ENCODE measurements around the gene EEIG2. TPM values are rescaled to one million over a fixed set of nuclear protein-coding genes. Genes with fewer than 3 reads are reported as not detected.
A peak's percentile ranks its signal among the peaks of the same experiment; 100 is the strongest.

Gene EEIG2
- total RNA-seq, 2 donors from 2014 or later, result 7.0 to 9.2 TPM

DNA sequence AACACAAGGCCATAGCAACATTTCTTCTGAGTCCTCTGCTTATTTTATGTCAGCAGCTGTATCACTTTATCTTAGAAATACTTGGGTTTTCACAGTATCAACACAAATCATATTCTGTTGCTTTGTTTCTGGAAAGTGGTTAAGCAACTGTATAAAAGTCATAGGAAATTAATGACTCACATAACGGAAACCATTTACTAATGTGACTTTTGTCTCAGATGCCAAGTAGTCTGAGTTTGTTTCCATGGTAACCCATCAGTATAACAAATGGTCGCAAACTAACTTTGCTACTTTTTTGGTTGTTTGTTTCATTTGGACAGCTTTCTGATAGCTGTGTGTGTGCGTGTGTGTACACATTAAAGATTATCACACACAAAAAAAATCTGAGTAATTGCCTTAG, 31.1 kb downstream of the EEIG2 start:
- H3K27me3 ChIP-seq, result no peaks in the 10 kb centered on the region
- H3K4me3 ChIP-seq, result no peak overlapping the region
- H3K36me3 ChIP-seq (replicated peaks in 1 of 2; ENCODE audit: insufficient read depth in 1 of 2, low read depth in 2 of 2), result no peaks in the 10 kb centered on the region
- H3K4me1 ChIP-seq, result peaks cover 15% of the 10 kb centered on the region
- intact Hi-C loops (cut with DNase I), result no loop called here
- peak in 1 of 4 donors; percentile 31 for DNase-seq
- TF ChIP-seq POLR2A (IDR thresholded peaks at IDR 0.05), result no peak
- TF ChIP-seq, protein P1, sequence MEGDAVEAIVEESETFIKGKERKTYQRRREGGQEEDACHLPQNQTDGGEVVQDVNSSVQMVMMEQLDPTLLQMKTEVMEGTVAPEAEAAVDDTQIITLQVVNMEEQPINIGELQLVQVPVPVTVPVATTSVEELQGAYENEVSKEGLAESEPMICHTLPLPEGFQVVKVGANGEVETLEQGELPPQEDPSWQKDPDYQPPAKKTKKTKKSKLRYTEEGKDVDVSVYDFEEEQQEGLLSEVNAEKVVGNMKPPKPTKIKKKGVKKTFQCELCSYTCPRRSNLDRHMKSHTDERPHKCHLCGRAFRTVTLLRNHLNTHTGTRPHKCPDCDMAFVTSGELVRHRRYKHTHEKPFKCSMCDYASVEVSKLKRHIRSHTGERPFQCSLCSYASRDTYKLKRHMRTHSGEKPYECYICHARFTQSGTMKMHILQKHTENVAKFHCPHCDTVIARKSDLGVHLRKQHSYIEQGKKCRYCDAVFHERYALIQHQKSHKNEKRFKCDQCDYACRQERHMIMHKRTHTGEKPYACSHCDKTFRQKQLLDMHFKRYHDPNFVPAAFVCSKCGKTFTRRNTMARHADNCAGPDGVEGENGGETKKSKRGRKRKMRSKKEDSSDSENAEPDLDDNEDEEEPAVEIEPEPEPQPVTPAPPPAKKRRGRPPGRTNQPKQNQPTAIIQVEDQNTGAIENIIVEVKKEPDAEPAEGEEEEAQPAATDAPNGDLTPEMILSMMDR (IDR thresholded peaks at IDR 0.05), result no peak
- 3 to 6% methylated on average over 3 of the region's 3 CpGs for WGBS, 2 donors
- peak; percentile 84 for ATAC-seq
- H3K9me3 ChIP-seq, result no peaks in the 10 kb centered on the region
- peak overlapping the region in 1 of 4 donors; percentile 63 for H3K27ac ChIP-seq

DNA sequence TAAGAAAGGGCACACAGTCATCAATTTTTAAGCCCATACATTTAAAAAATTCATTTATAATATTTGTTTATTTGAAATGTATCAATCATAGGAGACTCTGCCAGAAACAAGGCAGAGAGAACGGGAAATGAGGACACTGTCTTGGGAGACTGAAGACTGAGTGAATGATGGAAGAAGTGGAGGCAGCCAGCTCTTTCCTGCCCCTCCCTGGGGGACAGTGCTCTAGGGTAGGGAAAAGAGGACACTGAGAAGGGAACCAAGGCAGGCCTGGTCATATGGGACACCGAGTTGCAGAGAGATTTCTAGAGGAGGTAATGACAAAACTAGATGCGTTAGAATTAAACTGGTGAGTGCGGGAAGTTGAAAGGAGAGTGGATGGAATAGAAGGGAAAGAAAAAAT, 31.6 kb downstream of the EEIG2 start:
- Histone ChIP-seq H3K36me3 (replicated peaks in 1 of 2; ENCODE audit: insufficient read depth in 1 of 2, low read depth in 2 of 2) (no peaks in the 10 kb centered on the region), H3K27me3 (no peaks in the 10 kb centered on the region), H3K9me3 (no peaks in the 10 kb centered on the region), H3K4me3 (no peak overlapping the region), H3K27ac (peak overlapping the region in 1 of 4 donors; percentile 63), H3K4me1 (peaks cover 15% of the 10 kb centered on the region)
- intact Hi-C loops (cut with DNase I), result no loop called here
- peak; percentile 13 for ATAC-seq
- 75 to 78% methylated on average over 4 of the region's 4 CpGs for WGBS, 2 donors
- DNase-seq, result no peak
- TF ChIP-seq, protein P1 (IDR thresholded peaks at IDR 0.05), result no peak
- TF ChIP-seq POLR2A (IDR thresholded peaks at IDR 0.05), result no peak

DNA sequence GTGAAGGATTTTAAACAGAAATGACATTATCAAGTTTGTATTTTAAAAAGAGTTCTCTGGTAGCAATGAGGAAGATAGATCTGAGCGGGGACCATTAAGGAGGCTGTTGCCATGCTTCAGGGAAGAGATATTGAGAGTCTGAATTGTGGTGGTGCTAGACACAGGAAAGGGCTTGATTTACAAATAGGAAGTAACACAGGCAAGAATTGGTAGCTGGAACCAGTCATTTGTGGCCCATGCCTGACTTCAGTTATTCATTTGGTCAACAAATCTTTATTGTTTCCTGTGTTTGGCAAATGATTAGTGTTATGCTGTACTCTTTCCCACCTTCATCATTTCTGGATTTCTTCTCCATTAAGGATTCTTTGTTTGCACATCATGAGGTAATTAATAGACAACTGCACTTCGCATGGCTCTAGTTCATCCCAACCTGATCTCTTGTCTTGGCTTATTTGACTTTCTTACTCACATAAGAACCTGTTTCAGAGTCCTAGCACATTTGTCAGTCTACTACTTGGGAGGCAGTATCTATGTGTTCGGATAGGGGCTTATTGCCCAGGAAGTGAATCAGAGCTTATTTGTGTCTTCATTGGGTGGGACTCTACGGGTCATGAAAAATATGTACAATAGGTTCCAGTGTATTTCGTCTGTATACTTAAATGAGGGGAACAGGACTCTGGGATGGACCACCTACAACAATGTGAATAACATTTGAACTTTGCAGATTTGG, 32.3 kb downstream of the EEIG2 start:
- H3K27me3 ChIP-seq, result no peaks in the 10 kb centered on the region
- H3K36me3 ChIP-seq (replicated peaks in 1 of 2; ENCODE audit: insufficient read depth in 1 of 2, low read depth in 2 of 2), result no peaks in the 10 kb centered on the region
- intact Hi-C loops (cut with DNase I), result no loop called here
- peaks cover 15% of the 10 kb centered on the region for H3K4me1 ChIP-seq
- H3K27ac ChIP-seq, result peak overlapping the region in 1 of 4 donors; percentile 63
- no peak for TF ChIP-seq POLR2A (IDR thresholded peaks at IDR 0.05)
- TF ChIP-seq, protein P1 (IDR thresholded peaks at IDR 0.05), result no peak
- 93% methylated on average over 5 of the region's 5 CpGs for WGBS, 2 donors
- ATAC-seq, result no peak
- H3K4me3 ChIP-seq, result no peak overlapping the region
- no peaks in the 10 kb centered on the region for H3K9me3 ChIP-seq
- DNase-seq, result no peak

DNA sequence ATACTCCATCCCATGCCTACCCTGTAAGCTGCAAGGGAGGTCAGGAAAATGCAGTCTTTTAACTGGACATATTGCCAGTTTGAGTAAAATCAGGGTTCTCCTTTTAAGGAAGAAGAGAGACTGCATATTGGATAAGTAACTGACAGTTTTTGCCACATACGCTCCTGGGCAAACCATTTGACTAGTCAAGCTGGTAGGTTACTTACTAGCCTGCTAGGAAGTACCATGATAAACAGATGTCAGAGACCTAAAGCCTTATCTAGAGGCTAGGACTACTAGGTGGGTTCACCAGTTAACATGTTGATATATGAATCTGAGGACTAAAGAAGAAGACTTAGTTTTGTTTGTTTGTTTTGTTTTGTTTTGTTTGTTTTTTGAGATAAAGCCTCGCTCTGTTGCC, 33.5 kb downstream of the EEIG2 start:
- no peaks in the 10 kb centered on the region for H3K9me3 ChIP-seq
- H3K4me1 ChIP-seq, result peaks cover 15% of the 10 kb centered on the region
- DNase-seq, result no peak
- H3K4me3 ChIP-seq, result no peak overlapping the region
- TF ChIP-seq, protein P1 (IDR thresholded peaks at IDR 0.05), result no peak
- TF ChIP-seq POLR2A (IDR thresholded peaks at IDR 0.05), result no peak
- WGBS, 2 donors, result 88 to 89% methylated on average over 2 of the region's 2 CpGs
- intact Hi-C loops (cut with DNase I), result no loop called here
- ATAC-seq, result no peak
- H3K27me3 ChIP-seq, result no peaks in the 10 kb centered on the region
- H3K27ac ChIP-seq, result no peak overlapping the region
- H3K36me3 ChIP-seq (replicated peaks in 1 of 2; ENCODE audit: insufficient read depth in 1 of 2, low read depth in 2 of 2), result no peaks in the 10 kb centered on the region

DNA sequence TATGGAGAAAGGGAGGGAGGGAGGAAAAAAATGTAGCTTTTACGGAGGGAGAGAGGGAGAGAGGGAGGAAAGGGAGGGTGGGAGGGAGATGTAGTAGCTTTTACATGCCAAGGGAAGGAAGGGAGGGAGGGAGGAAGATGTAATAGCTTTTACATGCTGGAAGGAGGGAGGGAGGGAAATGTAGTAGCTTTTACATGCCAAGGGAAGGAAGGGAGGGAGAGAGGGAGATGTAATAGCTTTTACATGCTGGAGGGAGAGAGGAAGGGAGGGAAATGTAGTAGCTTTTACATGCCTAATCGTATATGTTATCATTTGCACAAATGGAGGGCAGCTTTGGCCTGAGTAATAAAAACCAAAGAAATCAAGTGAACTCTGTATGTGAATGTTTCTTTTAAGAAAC, 35.6 kb downstream of the EEIG2 start:
- Histone ChIP-seq H3K27ac (no peak overlapping the region), H3K4me3 (no peak overlapping the region), H3K4me1 (peaks cover 12% of the 10 kb centered on the region), H3K36me3 (replicated peaks in 1 of 2; ENCODE audit: insufficient read depth in 1 of 2, low read depth in 2 of 2) (no peaks in the 10 kb centered on the region), H3K9me3 (no peaks in the 10 kb centered on the region), H3K27me3 (no peaks in the 10 kb centered on the region)
- DNase-seq (no peak), ATAC-seq (no peak)
- intact Hi-C loops (cut with DNase I), result no loop called here
- TF ChIP-seq POLR2A (IDR thresholded peaks at IDR 0.05), result no peak
- TF ChIP-seq, protein P1 (IDR thresholded peaks at IDR 0.05), result no peak
- 32 to 52% methylated on average over 2 of the region's 2 CpGs for WGBS, 2 donors

Data from body of pancreas (tissue), 4 donors.